HEK293 (cell line): ENCODE results near the gene SERPINH1.

Experiments used
- CTCF ChIA-PET: fragments of 350-600 bp; formaldehyde crosslinking; extraction: SDS; loops from one replicate; lab custom pipeline; 2021; ENCODE audit warnings: antibody characterized with exemption; lab: Yijun Ruan, JAX
- POLR2A ChIA-PET: fragments of 300-600 bp; formaldehyde crosslinking; extraction: SDS; loops from one replicate; lab custom pipeline; 2020; ENCODE audit warnings: antibody characterized with exemption, inconsistent platforms; lab: Yijun Ruan, JAX
- H3K27ac ChIP-seq: fragments of 200-500 bp; sonication (Bioruptor generic); 2 replicates; pipeline ENCODE4 v1.5.1; 2014; ENCODE audit warnings: low read depth, low read length, control low read depth, inconsistent platforms; ENCODE audit errors: extremely low read depth
- H3K36me3 ChIP-seq, 2 experiments: fragments of 200-500 bp in 1 of 2; sonication (Bioruptor generic) in 1 of 2; 1 replicate in 1 of 2; 2 replicates in 1 of 2; pipeline ENCODE4 v1.5.1; 2014 to 2017; ENCODE audit warnings: inconsistent platforms in 2 of 2, low read length in 2 of 2; ENCODE audit not compliant: control insufficient read depth in 2 of 2, insufficient read depth in 1 of 2
- H3K4me1 ChIP-seq: fragments of 200-500 bp; sonication (Bioruptor generic); 2 replicates; pipeline ENCODE4 v1.5.1; 2014; ENCODE audit warnings: mild to moderate bottlenecking, low read length, inconsistent platforms; ENCODE audit not compliant: control insufficient read depth, insufficient read depth
- H3K4me3 ChIP-seq: 2 replicates; pipeline ENCODE4 v1.5.1; 2011; ENCODE audit warnings: low read depth, mild to moderate bottlenecking, control low read depth, low read length, moderate library complexity
- H3K9me3 ChIP-seq: fragments of 200-500 bp; sonication (Bioruptor generic); 2 replicates; pipeline ENCODE4 v1.5.1; 2014; ENCODE audit warnings: low read depth, low read length, inconsistent platforms; ENCODE audit not compliant: control insufficient read depth, insufficient read depth
- ATF2 ChIP-seq: fragments of 450-650 bp; formaldehyde crosslinking; IDR thresholded peaks from 2 replicates; pipeline ENCODE4 v1.5.1; 2016; ENCODE audit warnings: missing biosample characterization, missing genetic modification characterization, low read depth
- BCL11A ChIP-seq: fragments of 450-650 bp; formaldehyde crosslinking; IDR thresholded peaks from 2 replicates; pipeline ENCODE4 v1.5.1; 2016; ENCODE audit warnings: low read depth, missing biosample characterization, missing genetic modification characterization
- GFI1B ChIP-seq: fragments of 450-650 bp; formaldehyde crosslinking; IDR thresholded peaks from 2 replicates; pipeline ENCODE4 v1.5.1; 2016; ENCODE audit warnings: missing biosample characterization, missing genetic modification characterization
- GLI2 ChIP-seq: fragments of 450-650 bp; formaldehyde crosslinking; IDR thresholded peaks from 2 replicates; pipeline ENCODE4; 2017; ENCODE audit warnings: missing biosample characterization, missing genetic modification characterization, low read depth, borderline replicate concordance
- KLF7 ChIP-seq: fragments of 450-650 bp; formaldehyde crosslinking; IDR thresholded peaks from 2 replicates; pipeline ENCODE4 v1.5.1; 2016; ENCODE audit warnings: missing biosample characterization, missing genetic modification characterization, borderline replicate concordance
- KLF9 ChIP-seq: fragments of 450-650 bp; formaldehyde crosslinking; IDR thresholded peaks from 2 replicates; pipeline ENCODE4 v1.5.1; 2016; ENCODE audit warnings: missing biosample characterization, missing genetic modification characterization, low read depth
- MZF1 ChIP-seq: fragments of 450-650 bp; formaldehyde crosslinking; IDR thresholded peaks from 2 replicates; pipeline ENCODE4 v1.5.1; 2017; ENCODE audit warnings: missing biosample characterization, missing genetic modification characterization, borderline replicate concordance
- PATZ1 ChIP-seq: fragments of 450-650 bp; formaldehyde crosslinking; IDR thresholded peaks from 2 replicates; pipeline ENCODE4 v1.5.1; 2016; ENCODE audit warnings: missing biosample characterization, missing genetic modification characterization
- PRDM2 ChIP-seq: fragments of 450-650 bp; formaldehyde crosslinking; IDR thresholded peaks from 2 replicates; pipeline ENCODE4 v1.5.1; 2016; ENCODE audit warnings: missing biosample characterization, missing genetic modification characterization, borderline replicate concordance
- SP2 ChIP-seq: fragments of 450-650 bp; formaldehyde crosslinking; IDR thresholded peaks from 2 replicates; pipeline ENCODE4 v1.5.1; 2016; ENCODE audit warnings: missing biosample characterization, missing genetic modification characterization
- SP3 ChIP-seq: fragments of 450-650 bp; formaldehyde crosslinking; IDR thresholded peaks from 2 replicates; pipeline ENCODE4 v1.5.1; 2016; ENCODE audit warnings: missing biosample characterization, missing genetic modification characterization
- TRIM28 ChIP-seq: IDR thresholded peaks from 2 replicates; pipeline ENCODE4 v1.6.1; 2011; ENCODE audit warnings: low read length, control low read depth, borderline replicate concordance
- ZEB2 ChIP-seq: fragments of 450-650 bp; formaldehyde crosslinking; IDR thresholded peaks from 2 replicates; pipeline ENCODE4 v1.5.1; 2016; ENCODE audit warnings: missing biosample characterization, missing genetic modification characterization
- ZFP37 ChIP-seq: fragments of 450-650 bp; formaldehyde crosslinking; IDR thresholded peaks from 2 replicates; pipeline ENCODE4 v1.5.1; 2016; ENCODE audit warnings: missing biosample characterization, missing genetic modification characterization
- ZNF169 ChIP-seq: fragments of 450-650 bp; formaldehyde crosslinking; IDR thresholded peaks from 2 replicates; pipeline ENCODE4 v1.5.1; 2016; ENCODE audit warnings: missing biosample characterization, missing genetic modification characterization
- ZNF174 ChIP-seq: fragments of 450-650 bp; formaldehyde crosslinking; IDR thresholded peaks from 2 replicates; pipeline ENCODE4 v1.5.0; 2017; ENCODE audit warnings: missing biosample characterization, mild to moderate bottlenecking, missing genetic modification characterization
- ZNF202 ChIP-seq: fragments of 450-650 bp; formaldehyde crosslinking; IDR thresholded peaks from 2 replicates; pipeline ENCODE4 v1.5.1; 2016; ENCODE audit warnings: missing biosample characterization, missing genetic modification characterization, borderline replicate concordance
- ZNF248 ChIP-seq: fragments of 450-650 bp; formaldehyde crosslinking; IDR thresholded peaks from 2 replicates; pipeline ENCODE4 v1.5.1; 2017; ENCODE audit warnings: missing biosample characterization, missing genetic modification characterization
- ZNF362 ChIP-seq: fragments of 450-650 bp; formaldehyde crosslinking; IDR thresholded peaks from 2 replicates; pipeline ENCODE4 v1.5.1; 2016; ENCODE audit warnings: missing biosample characterization, missing genetic modification characterization
- ZNF426 ChIP-seq: fragments of 450-650 bp; formaldehyde crosslinking; IDR thresholded peaks from 2 replicates; pipeline ENCODE4 v1.5.1; 2017; ENCODE audit warnings: missing biosample characterization, missing genetic modification characterization, mild to moderate bottlenecking, inconsistent platforms, moderate library complexity
- ZNF510 ChIP-seq: fragments of 450-650 bp; formaldehyde crosslinking; IDR thresholded peaks from 2 replicates; pipeline ENCODE4 v1.5.1; 2018; ENCODE audit warnings: mild to moderate bottlenecking, missing genetic modification characterization, missing biosample characterization; ENCODE audit not compliant: insufficient replicate concordance
- ZNF514 ChIP-seq: fragments of 450-650 bp; formaldehyde crosslinking; IDR thresholded peaks from 2 replicates; pipeline ENCODE4 v1.5.1; 2016; ENCODE audit warnings: missing biosample characterization, missing genetic modification characterization
- ZNF561 ChIP-seq: fragments of 450-650 bp; IDR thresholded peaks from 2 replicates; pipeline ENCODE4 v1.5.1; 2018; ENCODE audit warnings: missing biosample characterization, missing genetic modification characterization, borderline replicate concordance
- ZNF626 ChIP-seq: fragments of 450-650 bp; sonication (Bioruptor Pico); formaldehyde crosslinking; IDR thresholded peaks from 2 replicates; pipeline ENCODE4 v1.5.1; 2018; ENCODE audit warnings: missing biosample characterization, missing genetic modification characterization, inconsistent platforms
- ZNF660 ChIP-seq: fragments of 450-650 bp; IDR thresholded peaks from 2 replicates; pipeline ENCODE4 v1.5.1; 2018; ENCODE audit warnings: missing biosample characterization, mild to moderate bottlenecking, missing genetic modification characterization
- ZNF664 ChIP-seq: fragments of 450-650 bp; formaldehyde crosslinking; IDR thresholded peaks from 2 replicates; pipeline ENCODE4 v1.5.1; 2016; ENCODE audit warnings: missing biosample characterization, missing genetic modification characterization
- ZNF785 ChIP-seq: fragments of 450-650 bp; formaldehyde crosslinking; IDR thresholded peaks from 2 replicates; pipeline ENCODE4 v1.5.1; 2016; ENCODE audit warnings: missing biosample characterization, missing genetic modification characterization
- ZSCAN16 ChIP-seq: fragments of 450-650 bp; formaldehyde crosslinking; IDR thresholded peaks from 2 replicates; pipeline ENCODE4 v1.5.1; 2016; ENCODE audit warnings: missing biosample characterization, missing genetic modification characterization

The SERPINH1 gene

GRCh38 chr11:75525433-75526191 is 36.4 kb upstream of the SERPINH1 start, which contains the start of gene GDPD5:
Gene GDPD5, minus strand, starts transcription at chr11:75525941. Its CDS starts 48,206 bp downstream, at chr11:75477735.
- Histone ChIP-seq H3K9me3 (no peaks in the 10 kb centered on the region), H3K4me1 (no peaks in the 10 kb centered on the region), H3K4me3 (peak within 1 kb of the TSS; percentile 64), H3K36me3 (no peaks in the 10 kb centered on the region), H3K27ac (peak within 1 kb of the TSS; percentile 32; the same call in 1 of the 2 replicates)
- ChIA-PET POLR2A (interaction anchor here (0.6 to 1.0 kb wide), 3 partner anchors 26 to 185 kb away, joined by 3 read pairs; no protein-coding TSS in a partner anchor), CTCF (interaction anchor here (0.6 to 3.9 kb wide), 7 partner anchors 9 to 143 kb away, joined by 3 to 32 read pairs (median 4); no protein-coding TSS in a partner anchor)
- TF ChIP-seq ZFP37 (tag by site-specific recombination): no peak
- no peak for TF ChIP-seq PRDM2 (tag by site-specific recombination)
- no peak for TF ChIP-seq ZNF785
- TF ChIP-seq KLF7 (tag by site-specific recombination): no peak
- no peak for TF ChIP-seq ZNF426 (tag by site-specific recombination)
- TF ChIP-seq BCL11A: no peak
- TF ChIP-seq ZNF514 (tag by site-specific recombination): no peak
- no peak; the same call in none of the 2 replicates for TF ChIP-seq PATZ1 (tag by site-specific recombination)
- TF ChIP-seq ZNF202 (tag by site-specific recombination): no peak
- no peak for TF ChIP-seq ZEB2 (tag by site-specific recombination)
- no peak for TF ChIP-seq MZF1 (tag by site-specific recombination)
- no peak for TF ChIP-seq ZNF664 (tag by site-specific recombination)
- TF ChIP-seq ZNF248: no peak
- TF ChIP-seq ZSCAN16: no peak
- TF ChIP-seq SP3: peak; percentile 56
- TF ChIP-seq KLF9 (tag by site-specific recombination): peak; percentile 43; the same call in 1 of the 2 replicates
- TF ChIP-seq ZNF362 (tag by site-specific recombination): no peak
- peak; percentile 67 for TF ChIP-seq SP2 (tag by site-specific recombination)
- TF ChIP-seq ATF2 (tag by site-specific recombination): no peak
- no peak for TF ChIP-seq ZNF174
- peak; percentile 87; the same call in 1 of the 2 replicates for TF ChIP-seq ZNF561 (tag by site-specific recombination)
- no peak for TF ChIP-seq TRIM28
- TF ChIP-seq ZNF510 (tag by site-specific recombination): no peak
- no peak for TF ChIP-seq ZNF626 (tag by site-specific recombination)
- 0 out of 2 replicates have a peak, but pooled peaks have one; percentile 62 for TF ChIP-seq ZNF660 (tag by site-specific recombination)
- no peak for TF ChIP-seq GFI1B
- TF ChIP-seq GLI2 (tag by site-specific recombination): no peak
- TF ChIP-seq ZNF169 (tag by site-specific recombination): no peak
